GM18508 (cell line): Measurements from ENCODE around the gene CLCN6.

Experiments
- ATAC-seq: cut with Tn5 transposase; IDR thresholded peaks from one replicate; pipeline ENCODE4 v1.9.1; 2021; ENCODE audit warnings: moderate number of reproducible peaks; ENCODE audit not compliant: insufficient read depth, unreplicated experiment

CLCN6 gene

DNA sequence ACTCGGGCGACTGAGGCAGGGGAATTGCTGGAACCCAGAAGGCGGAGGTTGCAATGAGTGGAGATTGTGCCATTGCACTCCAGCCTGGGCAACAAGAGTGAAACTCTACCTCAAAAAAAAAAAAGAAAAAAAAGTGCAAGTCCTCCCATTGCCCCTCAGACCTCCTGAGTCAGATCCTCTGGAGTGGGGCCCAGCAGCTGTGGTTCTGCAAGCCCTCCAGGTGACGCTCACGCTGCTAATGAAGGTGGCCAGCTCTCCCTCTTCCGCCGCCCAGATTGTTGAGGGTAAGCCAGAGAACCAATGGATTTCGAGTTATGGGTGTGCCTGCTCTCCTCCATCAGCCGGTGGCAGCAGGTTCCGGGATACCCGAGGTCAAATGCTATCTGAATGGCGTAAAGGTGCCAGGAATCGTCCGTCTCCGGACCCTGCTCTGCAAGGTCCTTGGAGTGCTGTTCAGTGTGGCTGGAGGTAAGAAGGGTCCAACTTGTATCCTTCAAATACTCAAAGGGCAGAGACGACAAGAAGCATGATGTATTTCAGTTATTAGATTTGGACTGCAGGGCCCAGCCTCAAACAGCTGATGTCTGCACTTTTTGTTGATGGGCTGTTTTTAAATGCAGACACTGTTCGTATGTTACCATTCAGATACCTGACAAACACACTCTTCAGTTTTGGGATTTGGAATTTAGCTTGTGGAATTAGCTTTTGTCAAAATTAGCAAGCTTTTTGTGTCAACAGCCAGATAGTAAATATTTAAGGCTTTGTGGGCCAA is 17.6 kb downstream of the CLCN6 start:
- no peak for ATAC-seq

DNA sequence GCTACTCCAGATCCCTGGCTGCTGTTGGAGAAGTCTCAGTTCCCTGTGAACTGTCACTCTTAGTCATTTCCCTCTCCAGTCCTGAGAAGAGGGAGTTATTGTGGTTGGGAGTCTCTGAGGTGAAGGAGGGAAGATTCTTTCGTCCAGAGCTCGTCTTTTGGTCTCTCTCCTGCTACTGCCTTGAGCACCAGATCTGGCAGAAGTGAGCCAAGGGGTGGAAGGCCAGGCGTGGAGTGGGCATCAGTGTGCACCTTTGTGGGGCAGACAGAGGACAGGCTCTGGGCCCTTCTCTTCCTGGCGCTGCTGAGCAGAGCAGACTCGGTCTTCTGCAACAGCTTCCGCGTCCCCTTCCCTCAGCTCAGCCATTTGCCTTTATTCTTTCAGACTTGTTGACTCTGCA is 19.1 kb downstream of the CLCN6 start:
- ATAC-seq, result no peak

DNA sequence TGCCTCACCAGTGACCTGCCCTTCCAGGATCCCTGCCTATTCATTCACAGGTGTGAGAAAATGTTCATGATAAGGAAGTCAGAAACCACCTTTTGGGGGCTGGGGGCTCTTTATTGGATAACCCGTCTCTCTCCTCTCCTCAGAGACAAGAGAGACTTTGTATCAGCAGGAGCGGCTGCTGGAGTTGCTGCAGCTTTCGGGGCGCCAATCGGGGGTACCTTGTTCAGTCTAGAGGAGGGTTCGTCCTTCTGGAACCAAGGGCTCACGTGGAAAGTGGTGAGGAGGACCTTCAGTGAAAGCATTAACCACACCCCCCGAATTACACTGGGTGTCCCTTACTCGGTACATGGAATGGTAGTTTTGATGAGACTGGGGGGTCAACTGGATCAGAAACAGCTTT is 21.0 kb downstream of the CLCN6 start:
- ATAC-seq, result no peak

DNA sequence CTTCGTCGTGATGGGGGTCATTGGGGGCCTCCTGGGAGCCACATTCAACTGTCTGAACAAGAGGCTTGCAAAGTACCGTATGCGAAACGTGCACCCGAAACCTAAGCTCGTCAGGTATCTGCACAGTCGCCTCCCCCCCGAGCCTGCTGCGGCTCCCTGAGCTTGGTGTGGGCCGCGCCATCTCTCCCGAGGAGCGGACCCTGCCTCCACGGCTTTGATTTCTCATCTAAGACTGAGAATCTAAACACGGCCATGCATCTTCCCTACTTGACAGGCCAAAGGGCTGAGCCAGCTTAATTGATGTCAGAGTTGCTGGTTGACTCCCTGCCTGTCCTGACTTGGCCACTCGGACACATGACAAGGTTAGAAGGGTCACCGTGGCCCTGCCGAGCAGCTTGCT is 22.5 kb downstream of the CLCN6 start:
- no peak for ATAC-seq

DNA sequence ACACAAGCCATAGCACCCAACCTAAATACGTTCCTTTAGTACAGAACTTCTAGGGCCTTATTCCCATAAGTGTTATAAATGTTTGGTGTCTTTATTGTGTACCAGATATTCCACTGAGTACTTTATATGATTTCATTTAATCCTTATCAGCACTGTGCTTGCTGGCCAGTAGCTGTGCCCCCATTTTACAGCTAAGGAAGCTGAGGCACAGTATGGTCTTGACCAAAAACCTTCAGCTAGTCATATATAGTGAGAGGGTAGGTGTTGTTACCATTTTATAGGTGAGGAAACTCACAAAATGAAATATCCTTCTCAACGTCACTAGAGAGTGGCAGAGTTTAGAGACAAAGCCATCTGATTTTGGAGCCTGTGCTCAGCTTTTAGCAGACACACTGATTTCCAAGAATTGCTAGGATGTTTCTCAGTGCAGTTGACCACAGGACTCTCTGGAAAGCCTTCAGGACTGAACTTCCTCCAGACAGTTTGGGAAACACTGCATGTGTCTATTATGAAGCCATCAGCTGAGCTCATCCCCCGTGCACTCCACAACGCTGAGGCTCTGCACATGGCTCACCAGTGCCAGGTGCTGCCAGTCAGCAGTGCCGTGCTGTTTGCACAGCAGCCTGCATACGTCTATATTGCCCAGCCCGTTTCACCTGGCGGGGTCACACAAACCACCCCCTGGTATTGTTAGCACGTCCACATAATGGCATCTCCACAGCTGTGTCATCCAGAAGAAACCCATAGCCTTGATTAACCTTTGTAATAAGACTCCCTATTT is 26.1 kb downstream of the CLCN6 start:
- no peak for ATAC-seq

DNA sequence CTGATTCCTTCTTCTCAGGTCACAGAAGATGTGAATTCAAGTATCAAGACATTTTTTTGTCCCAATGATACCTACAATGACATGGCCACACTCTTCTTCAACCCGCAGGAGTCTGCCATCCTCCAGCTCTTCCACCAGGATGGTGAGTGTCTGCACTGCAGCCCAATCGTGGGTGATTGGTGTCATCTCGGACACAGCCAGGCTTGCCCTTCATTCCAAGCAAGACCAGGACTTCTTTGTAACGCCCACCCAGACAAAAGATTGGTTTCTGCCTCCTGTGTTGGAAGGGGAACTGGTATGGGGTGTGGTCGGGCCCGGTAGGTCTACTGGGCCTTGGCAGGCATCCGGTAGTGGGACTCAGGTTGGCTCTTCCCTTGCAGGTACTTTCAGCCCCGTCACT is 27.5 kb downstream of the CLCN6 start:
- ATAC-seq, result no peak

DNA sequence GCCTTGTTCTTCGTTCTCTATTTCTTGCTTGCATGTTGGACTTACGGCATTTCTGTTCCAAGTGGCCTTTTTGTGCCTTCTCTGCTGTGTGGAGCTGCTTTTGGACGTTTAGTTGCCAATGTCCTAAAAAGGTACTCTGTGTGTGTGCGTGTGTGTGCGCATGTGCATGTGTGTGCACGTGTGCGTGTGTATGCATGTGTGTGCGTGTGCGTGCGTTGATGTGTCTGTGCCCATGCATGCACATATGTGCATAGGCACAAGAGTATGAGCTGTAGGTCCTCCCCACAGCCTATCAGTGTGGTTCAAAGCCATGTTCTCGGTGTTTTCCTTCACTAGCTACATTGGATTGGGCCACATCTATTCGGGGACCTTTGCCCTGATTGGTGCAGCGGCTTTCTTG is 27.9 kb downstream of the CLCN6 start:
- no peak for ATAC-seq

DNA sequence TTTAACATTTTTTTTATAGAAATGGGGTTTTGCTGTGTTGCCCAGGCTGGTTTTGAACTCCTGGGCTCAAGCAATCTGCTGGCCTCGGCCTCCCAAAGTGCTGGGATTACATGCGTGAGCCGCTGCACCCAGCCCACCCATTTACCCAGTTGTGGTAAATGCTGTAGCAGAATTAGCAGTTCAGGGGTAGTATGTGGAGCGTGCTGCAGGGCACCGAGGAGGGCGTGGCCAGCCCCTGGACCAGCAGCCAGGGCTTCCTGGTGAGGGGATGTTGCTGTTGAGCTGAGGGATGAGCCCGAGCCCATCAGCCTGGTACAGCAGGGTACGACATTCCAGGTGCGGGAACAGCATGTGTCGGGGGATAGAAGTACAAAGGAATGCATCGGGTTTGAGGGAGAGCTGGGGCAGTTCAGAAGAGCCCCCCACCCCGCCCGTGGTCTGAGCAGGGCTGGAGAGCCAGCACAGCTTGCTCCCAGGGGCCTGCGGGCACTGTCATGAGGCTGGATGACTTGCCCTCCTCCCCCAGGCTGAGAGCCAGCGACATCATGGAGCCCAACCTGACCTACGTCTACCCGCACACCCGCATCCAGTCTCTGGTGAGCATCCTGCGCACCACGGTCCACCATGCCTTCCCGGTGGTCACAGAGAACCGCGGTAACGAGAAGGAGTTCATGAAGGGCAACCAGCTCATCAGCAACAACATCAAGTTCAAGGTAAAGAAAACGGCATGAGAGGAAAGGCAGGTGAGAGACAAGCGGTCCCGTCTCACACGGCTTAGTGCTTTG is 29.6 kb downstream of the CLCN6 start:
- ATAC-seq, result no peak

DNA sequence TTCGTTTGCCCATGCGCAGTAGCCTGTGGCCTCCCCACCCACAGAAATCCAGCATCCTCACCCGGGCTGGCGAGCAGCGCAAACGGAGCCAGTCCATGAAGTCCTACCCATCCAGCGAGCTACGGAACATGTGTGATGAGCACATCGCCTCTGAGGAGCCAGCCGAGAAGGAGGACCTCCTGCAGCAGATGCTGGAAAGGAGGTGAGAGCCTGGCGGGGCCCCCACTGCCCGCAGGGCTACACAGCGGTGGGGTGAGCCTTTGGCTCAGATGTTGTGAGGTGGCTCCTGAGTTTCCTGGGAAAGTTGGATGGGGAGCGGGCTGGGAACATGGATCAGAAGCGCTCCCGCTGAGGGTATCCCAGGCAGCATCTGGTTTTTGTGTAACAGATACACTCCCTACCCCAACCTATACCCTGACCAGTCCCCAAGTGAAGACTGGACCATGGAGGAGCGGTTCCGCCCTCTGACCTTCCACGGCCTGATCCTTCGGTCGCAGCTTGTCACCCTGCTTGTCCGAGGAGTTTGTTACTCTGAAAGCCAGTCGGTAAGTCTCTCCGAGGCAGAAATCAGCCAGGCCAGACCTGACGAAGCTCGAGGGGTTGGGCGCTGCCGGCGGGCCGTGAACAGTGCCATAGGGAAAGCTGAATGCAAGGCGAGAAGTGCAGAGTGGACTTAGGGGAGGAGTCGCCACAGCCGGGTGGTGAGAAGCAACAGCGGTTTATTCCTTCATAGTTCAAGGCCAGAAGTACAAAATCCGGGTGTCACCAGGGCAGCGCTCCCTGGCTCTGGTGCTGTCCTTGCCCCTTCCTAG is 31.2 kb downstream of the CLCN6 start:
- ATAC-seq, result no peak

DNA sequence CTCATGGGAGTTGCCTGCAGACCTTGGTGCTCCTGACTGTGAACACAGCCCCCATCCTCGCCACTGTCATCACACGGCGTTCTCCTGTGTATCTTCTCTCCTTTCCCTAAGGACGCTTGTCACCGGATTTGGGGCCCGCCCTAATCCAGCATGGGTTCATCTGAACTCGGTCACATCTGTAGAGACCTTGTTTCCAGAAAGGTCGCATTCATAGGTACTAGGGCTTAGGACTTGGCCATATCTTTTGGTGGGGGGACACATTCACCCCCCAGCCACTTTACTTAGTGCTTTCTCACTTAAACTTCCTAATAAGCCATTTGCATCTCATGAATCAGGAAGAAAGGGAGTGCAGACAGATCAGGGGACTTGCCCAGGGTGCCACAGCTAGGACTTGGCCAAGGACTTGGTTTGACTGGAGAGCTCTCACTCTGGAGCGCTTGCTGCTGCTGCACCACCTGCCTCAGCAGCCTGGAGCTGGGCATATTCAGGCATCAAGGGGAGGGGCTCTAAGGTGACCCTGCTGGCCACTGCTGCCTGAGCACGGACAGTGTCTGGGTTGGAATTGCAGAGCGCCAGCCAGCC is 31.9 kb downstream of the CLCN6 start:
- ATAC-seq, result no peak

DNA sequence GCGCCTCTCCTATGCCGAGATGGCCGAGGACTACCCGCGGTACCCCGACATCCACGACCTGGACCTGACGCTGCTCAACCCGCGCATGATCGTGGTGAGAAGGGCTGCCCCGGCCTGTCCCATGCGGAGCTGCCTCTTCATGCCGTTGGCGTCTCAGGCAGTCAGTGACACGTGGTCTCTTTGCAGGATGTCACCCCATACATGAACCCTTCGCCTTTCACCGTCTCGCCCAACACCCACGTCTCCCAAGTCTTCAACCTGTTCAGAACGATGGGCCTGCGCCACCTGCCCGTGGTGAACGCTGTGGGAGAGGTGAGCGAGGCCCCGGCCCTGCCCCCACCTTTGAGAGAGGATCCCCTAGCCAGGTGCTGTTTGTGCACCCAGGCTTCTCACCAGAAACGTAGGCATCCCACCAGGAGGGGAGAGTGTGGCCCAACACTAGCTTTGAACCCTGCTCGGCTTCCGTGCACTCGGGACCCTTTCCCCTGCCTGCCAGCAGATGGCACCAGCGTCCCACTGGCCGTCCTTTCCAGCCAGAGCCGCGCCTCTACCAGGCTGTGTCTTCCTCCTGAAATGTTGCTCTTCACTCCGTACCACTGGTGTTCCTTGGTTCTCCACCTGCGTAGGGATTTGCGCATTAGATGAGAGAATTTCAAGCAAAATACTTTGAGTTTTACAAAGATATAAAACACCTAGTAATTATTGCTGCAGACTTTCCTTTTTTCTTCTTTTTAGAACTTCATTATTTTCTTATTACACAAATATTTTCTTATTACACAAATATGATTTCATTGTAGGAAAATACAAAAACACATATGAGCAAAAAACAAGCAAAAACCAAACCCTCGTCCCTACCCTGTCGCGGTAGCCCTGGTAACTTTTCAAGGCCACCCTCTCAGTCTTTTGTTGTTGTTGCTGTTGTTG is 32.6 kb downstream of the CLCN6 start:
- no peak for ATAC-seq

DNA sequence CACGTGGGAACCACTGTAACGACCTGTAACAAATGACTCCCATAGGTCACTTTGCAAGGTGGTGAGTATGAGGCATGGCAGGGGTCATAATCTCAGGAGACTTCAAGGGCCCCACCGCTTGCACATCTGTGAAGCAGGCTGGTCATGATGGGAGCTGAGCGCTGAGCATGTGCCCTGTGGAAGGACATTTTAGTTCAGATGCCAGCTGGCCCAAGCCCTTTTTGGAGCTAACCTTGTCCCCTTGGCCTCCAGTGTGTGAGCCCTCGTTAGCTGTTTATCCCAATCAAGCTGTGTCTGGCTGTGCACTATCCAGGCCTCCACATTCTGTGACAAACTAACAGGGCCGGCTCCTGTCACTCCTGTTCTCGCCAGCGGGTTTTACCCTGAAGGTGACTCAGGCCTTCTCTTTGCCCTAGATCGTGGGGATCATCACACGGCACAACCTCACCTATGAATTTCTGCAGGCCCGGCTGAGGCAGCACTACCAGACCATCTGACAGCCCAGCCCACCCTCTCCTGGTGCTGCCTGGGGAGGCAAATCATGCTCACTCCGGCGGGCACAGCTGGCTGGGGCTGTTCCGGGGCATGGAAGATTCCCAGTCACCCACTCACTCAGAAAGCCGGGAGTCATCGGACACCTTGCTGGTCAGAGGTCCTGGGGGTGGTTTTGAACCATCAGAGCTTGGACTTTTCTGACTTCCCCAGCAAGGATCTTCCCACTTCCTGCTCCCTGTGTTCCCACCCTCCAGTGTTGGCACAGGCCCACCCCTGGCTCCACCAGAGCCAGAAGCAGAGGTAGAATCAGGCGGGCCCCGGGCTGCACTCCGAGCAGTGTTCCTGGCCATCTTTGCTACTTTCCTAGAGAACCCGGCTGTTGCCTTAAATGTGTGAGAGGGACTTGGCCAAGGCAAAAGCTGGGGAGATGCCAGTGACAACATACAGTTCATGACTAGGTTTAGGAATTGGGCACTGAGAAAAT is 34.0 kb downstream of the CLCN6 start:
- no peak for ATAC-seq

DNA sequence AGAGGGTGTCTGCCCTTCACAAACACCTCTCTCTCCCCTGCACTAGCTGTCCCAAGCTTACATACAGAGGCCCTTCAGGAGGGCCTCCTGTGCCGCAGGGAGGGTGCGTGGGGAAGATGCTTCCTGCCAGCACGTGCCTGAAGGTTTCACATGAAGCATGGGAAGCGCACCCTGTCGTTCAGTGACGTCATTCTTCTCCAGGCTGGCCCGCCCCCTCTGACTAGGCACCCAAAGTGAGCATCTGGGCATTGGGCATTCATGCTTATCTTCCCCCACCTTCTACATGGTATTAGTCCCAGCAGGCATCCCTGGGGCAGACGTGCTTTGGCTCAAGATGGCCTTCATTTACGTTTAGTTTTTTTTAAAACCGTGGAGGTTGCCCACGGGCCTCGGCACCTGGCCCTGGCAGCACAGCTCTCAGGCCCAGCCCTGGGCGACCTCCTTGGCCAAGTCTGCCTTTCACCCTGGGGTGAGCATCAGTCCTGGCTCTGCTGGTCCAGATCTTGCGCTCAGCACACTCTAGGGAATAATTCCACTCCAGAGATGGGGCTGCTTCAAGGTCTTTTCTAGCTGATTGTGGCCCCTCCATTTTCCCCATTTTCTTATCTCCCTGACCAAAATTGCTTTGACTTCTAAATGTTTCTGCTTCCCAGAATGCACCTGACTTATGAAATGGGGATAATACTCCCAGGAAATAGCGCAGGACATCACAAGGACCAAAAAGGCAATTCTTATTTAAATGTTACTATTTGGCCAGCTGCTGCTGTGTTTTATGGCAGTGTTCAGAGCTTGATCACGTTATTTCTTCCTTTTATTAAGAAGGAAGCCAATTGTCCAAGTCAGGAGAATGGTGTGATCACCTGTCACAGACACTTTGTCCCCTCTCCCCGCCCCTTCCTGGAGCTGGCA is 35.5 kb downstream of the CLCN6 start:
- no peak for ATAC-seq

DNA sequence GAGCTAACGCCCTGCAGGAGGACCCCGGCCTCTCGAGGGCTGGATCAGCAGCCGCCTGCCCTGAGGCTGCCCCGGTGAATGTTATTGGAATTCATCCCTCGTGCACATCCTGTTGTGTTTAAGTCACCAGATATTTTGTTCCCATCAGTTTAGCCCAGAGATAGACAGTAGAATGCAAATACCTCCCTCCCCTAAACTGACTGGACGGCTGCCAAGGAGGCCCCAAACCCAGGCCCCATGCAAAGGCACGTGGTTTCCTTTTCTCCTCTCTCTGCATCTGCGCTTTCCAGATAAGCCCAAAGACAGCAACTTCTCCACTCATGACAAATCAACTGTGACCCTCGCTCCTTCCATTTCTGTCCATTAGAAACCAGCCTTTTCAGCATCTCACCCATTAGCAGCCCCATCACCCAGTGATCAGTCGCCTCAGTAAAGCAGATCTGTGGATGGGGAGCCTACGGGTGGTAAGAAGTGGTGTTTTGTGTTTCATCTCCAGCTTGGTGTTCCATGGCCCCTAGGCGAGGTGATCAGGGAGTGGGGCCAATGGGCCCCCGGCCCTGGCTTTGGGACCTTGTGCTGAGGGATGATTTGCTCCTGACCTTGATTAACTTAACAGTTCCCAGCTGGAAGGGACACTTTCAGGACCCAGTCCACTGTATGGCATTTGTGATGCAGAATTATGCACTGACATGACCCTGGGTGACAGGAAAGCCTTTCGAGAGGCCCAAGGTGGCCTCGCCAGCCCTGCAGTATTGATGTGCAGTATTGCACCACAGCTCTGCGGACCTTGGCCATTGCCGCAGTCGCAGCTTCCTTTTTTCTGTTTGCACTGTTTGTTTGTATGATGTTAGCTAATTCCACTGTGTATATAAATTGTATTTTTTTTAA is 36.4 kb downstream of the CLCN6 start:
- no peak for ATAC-seq

DNA sequence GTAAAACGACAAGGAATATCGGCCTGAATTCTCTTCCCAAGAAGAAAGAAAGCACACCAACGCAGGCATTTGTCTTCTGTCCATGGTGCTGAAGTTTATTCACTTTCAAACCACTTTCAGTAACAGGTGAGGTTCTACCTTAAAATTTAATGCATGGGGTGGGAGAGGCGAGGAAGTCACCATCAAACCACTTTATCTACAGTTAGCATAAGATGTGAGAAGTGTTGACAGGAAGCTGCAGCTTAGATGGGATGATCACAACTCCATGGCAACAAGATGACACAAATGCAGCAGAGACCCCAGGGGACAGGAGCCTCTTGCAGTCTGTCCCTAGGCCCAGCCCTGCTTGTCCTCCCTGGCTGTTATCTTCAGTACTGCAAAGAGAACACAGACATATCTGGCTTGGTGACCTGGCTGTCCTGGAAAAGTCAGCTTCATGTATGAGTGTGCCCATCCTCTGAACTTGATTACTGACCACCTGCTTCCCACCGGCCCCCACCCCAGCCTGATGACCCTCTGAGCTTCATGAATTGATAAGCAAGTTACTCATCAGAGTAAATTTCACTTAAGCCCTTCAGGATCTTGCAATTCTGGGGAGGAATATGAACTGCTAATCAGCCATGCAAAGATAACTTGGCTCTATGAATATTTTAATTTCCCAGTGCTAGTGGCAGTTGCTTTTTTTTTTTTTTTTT is 39.8 kb downstream of the CLCN6 start:
- no peak for ATAC-seq
